Neural cell (in vitro differentiated cells): ENCODE measurements around the gene RPS6KC1. TPM values are rescaled to one million over a fixed set of nuclear protein-coding genes. Genes with fewer than 3 reads are reported as not detected.

ENCODE experiments used
- H2AFZ ChIP-seq: fragments of 200-600, 300-800 bp; sonication (generic), shearing (Covaris generic); 2 replicates; pipeline ENCODE4 v1.6.0; 2014; ENCODE audit warnings: low read depth, mild to moderate bottlenecking, antibody characterized with exemption, low read length, moderate library complexity
- H3F3A ChIP-seq: fragments of 200-600 bp; shearing (Covaris generic); 2 replicates; pipeline ENCODE4 v1.6.1; 2016; ENCODE audit warnings: mild to moderate bottlenecking, moderate library complexity, mixed read lengths, antibody characterized with exemption, low read length; ENCODE audit not compliant: insufficient read depth, poor library complexity, severe bottlenecking
- H3K27ac ChIP-seq: fragments of 200-600, 300-800 bp; sonication (generic), shearing (Covaris generic); 2 replicates; pipeline ENCODE4 v1.5.1; 2014; ENCODE audit warnings: mild to moderate bottlenecking, low read length, moderate library complexity
- H3K27me3 ChIP-seq: fragments of 300-800, 200-600 bp; sonication (generic), shearing (Covaris generic); 2 replicates; pipeline ENCODE4 v1.6.0; 2014; ENCODE audit warnings: mild to moderate bottlenecking, low read depth, low read length, moderate library complexity; ENCODE audit not compliant: insufficient read depth
- H3K36me3 ChIP-seq: fragments of 300-800, 200-600 bp; sonication (generic), shearing (Covaris generic); 2 replicates; pipeline ENCODE4 v1.5.1; 2014; ENCODE audit warnings: mild to moderate bottlenecking, antibody characterized with exemption, low read length, moderate library complexity; ENCODE audit not compliant: insufficient read depth
- H3K4me2 ChIP-seq: fragments of 300-800, 200-600 bp; sonication (generic), shearing (Covaris generic); 2 replicates; pipeline ENCODE4 v1.6.0; 2014; ENCODE audit warnings: mild to moderate bottlenecking, low read length
- H3K4me3 ChIP-seq: fragments of 300-800, 200-600 bp; sonication (generic), shearing (Covaris generic); 2 replicates; pipeline ENCODE4 v1.5.1; 2014; ENCODE audit warnings: mild to moderate bottlenecking, low read length, moderate library complexity
- H3K79me2 ChIP-seq: fragments of 200-600 bp; shearing (Covaris generic); replicated peaks from 2 replicates; pipeline ENCODE4 v1.6.0; 2014; ENCODE audit warnings: mild to moderate bottlenecking, low read length, moderate library complexity; ENCODE audit not compliant: insufficient read depth
- H3K9ac ChIP-seq: fragments of 300-800, 200-600 bp; sonication (generic), shearing (Covaris generic); 2 replicates; pipeline ENCODE4 v1.6.1; 2016; ENCODE audit warnings: mild to moderate bottlenecking, low read length, mixed read lengths
- H3K9me2 ChIP-seq: fragments of 200-600 bp; shearing (Covaris generic); 2 replicates; pipeline ENCODE4 v1.6.1; 2016; ENCODE audit warnings: mild to moderate bottlenecking, low read length, mixed read lengths; ENCODE audit not compliant: insufficient read depth
- H3K9me3 ChIP-seq: fragments of 200-600, 300-800 bp; sonication (generic), shearing (Covaris generic); 2 replicates; pipeline ENCODE4 v1.6.1; 2016; ENCODE audit warnings: mild to moderate bottlenecking, mixed run types, low read length, moderate library complexity, mixed read lengths
- H4K20me1 ChIP-seq: fragments of 200-600 bp; shearing (Covaris generic); 2 replicates; pipeline ENCODE4 v1.6.1; 2016; ENCODE audit warnings: mild to moderate bottlenecking, mixed run types; ENCODE audit not compliant: insufficient read depth
- EP300 ChIP-seq: fragments of 450-650 bp; conservative IDR thresholded peaks from 2 replicates; pipeline ENCODE4 v1.6.1; 2014; ENCODE audit warnings: antibody characterized with exemption, mild to moderate bottlenecking, moderate library complexity; ENCODE audit not compliant: poor library complexity, severe bottlenecking
- EZH2 ChIP-seq: fragments of 200-600, 300-800 bp; shearing (Covaris generic), sonication (generic); IDR thresholded peaks from 2 replicates; pipeline ENCODE4 v1.6.1; 2014; ENCODE audit warnings: antibody characterized with exemption, low read length, borderline replicate concordance, mild to moderate bottlenecking; ENCODE audit not compliant: insufficient read depth, poor library complexity, severe bottlenecking
- MXI1 ChIP-seq: fragments of 450-650 bp; conservative IDR thresholded peaks from 2 replicates; pipeline ENCODE4 v1.6.1; 2014; ENCODE audit warnings: antibody characterized with exemption, mild to moderate bottlenecking; ENCODE audit not compliant: poor library complexity, severe bottlenecking
- POLR2AphosphoS5 ChIP-seq: IDR thresholded peaks from 2 replicates; pipeline ENCODE4 v1.6.1; 2012
- RAD21 ChIP-seq: fragments of 450-650 bp; conservative IDR thresholded peaks from 2 replicates; pipeline ENCODE4 v1.6.1; 2014; ENCODE audit warnings: antibody characterized with exemption, mild to moderate bottlenecking, moderate library complexity
- REST ChIP-seq: IDR thresholded peaks from 2 replicates; pipeline ENCODE4 v1.6.1; 2012; ENCODE audit warnings: borderline replicate concordance
- SMC3 ChIP-seq: fragments of 450-650 bp; conservative IDR thresholded peaks from 2 replicates; pipeline ENCODE4 v1.6.1; 2014; ENCODE audit warnings: antibody characterized with exemption, mild to moderate bottlenecking, moderate library complexity; ENCODE audit not compliant: poor library complexity
- TAF1 ChIP-seq: IDR thresholded peaks from 2 replicates; pipeline ENCODE4 v1.6.1; 2012; ENCODE audit warnings: low read depth
- polyA plus RNA-seq: library from polyadenylated mRNA; depleted of rRNA; stranded (reverse); fragments of >200 nt; gene quantifications from 2 replicates; pipeline ENCODE4 v1.2.3, GENCODE V29; 2014
- TF ChIP-seq, protein P1 (sequence below): fragments of 450-650 bp; IDR thresholded peaks from 2 replicates; pipeline ENCODE4 v1.5.1; 2014; ENCODE audit warnings: antibody characterized with exemption, mild to moderate bottlenecking, moderate library complexity; ENCODE audit not compliant: poor library complexity, severe bottlenecking

Gene RPS6KC1
- polyA plus RNA-seq, 1 donor from 2014 or later = 28.1 TPM

DNA sequence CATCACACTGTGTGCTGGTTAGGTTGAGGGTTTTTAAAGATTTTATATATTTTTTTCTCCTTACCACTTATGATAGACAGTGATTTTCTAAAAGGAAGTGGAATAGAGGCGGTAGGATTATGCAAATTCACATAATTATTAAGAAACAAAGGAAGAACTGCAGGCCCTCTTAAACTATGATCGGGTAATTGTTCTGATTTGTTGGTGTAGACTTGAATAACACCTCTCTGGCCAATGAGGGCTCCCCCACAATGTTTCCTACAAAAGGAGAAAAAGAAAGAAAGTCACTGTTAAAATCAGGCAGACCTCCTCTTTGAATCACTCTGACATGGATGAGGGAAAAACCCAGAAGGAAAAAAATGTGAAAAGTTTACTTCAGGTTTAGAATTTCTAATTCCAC lies 241.6 kb downstream of the RPS6KC1 start:
- H3K79me2 ChIP-seq = no peaks in the 10 kb centered on the region
- no peak overlapping the region for H3K4me3 ChIP-seq
- no peaks in the 10 kb centered on the region for H4K20me1 ChIP-seq
- H3F3A ChIP-seq = no peaks in the 10 kb centered on the region
- TF ChIP-seq RAD21 = no peak
- TF ChIP-seq EP300 = no peak
- TF ChIP-seq SMC3 = no peak
- no peak for TF ChIP-seq TAF1
- TF ChIP-seq POLR2AphosphoS5 = no peak
- TF ChIP-seq, protein P1, sequence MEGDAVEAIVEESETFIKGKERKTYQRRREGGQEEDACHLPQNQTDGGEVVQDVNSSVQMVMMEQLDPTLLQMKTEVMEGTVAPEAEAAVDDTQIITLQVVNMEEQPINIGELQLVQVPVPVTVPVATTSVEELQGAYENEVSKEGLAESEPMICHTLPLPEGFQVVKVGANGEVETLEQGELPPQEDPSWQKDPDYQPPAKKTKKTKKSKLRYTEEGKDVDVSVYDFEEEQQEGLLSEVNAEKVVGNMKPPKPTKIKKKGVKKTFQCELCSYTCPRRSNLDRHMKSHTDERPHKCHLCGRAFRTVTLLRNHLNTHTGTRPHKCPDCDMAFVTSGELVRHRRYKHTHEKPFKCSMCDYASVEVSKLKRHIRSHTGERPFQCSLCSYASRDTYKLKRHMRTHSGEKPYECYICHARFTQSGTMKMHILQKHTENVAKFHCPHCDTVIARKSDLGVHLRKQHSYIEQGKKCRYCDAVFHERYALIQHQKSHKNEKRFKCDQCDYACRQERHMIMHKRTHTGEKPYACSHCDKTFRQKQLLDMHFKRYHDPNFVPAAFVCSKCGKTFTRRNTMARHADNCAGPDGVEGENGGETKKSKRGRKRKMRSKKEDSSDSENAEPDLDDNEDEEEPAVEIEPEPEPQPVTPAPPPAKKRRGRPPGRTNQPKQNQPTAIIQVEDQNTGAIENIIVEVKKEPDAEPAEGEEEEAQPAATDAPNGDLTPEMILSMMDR = no peak
- TF ChIP-seq REST = no peak
- TF ChIP-seq MXI1 = no peak
- no peak for TF ChIP-seq EZH2
- no peaks in the 10 kb centered on the region for H3K27me3 ChIP-seq
- no peak overlapping the region for H3K9ac ChIP-seq
- peaks cover 4% of the 10 kb centered on the region for H3K9me3 ChIP-seq
- no peak overlapping the region for H3K4me2 ChIP-seq
- no peaks in the 10 kb centered on the region for H3K36me3 ChIP-seq
- no peak overlapping the region for H2AFZ ChIP-seq
- no peak overlapping the region for H3K27ac ChIP-seq
- H3K9me2 ChIP-seq = no peaks in the 10 kb centered on the region

GRCh38 chr1:213295860-213296259 lies 244.8 kb downstream of the RPS6KC1 start:
- Histone ChIP-seq H3K27me3 (no peaks in the 10 kb centered on the region), H3K9ac (no peak overlapping the region), H3K9me2 (no peaks in the 10 kb centered on the region), H4K20me1 (no peaks in the 10 kb centered on the region), H3K36me3 (no peaks in the 10 kb centered on the region), H3K9me3 (peaks cover 4% of the 10 kb centered on the region), H3K4me2 (no peak overlapping the region), H3K79me2 (no peaks in the 10 kb centered on the region), H3K4me3 (no peak overlapping the region), H3K27ac (no peak overlapping the region), H2AFZ (no peak overlapping the region), H3F3A (no peaks in the 10 kb centered on the region)
- TF ChIP-seq SMC3 = no peak
- TF ChIP-seq POLR2AphosphoS5 = no peak
- no peak for TF ChIP-seq RAD21
- TF ChIP-seq REST = no peak
- no peak for TF ChIP-seq MXI1
- TF ChIP-seq EZH2 = no peak
- no peak for TF ChIP-seq EP300
- no peak for TF ChIP-seq TAF1
- TF ChIP-seq, protein P1 = no peak
